ENCODE measurements around the gene NOTO.

The NOTO gene

DNA sequence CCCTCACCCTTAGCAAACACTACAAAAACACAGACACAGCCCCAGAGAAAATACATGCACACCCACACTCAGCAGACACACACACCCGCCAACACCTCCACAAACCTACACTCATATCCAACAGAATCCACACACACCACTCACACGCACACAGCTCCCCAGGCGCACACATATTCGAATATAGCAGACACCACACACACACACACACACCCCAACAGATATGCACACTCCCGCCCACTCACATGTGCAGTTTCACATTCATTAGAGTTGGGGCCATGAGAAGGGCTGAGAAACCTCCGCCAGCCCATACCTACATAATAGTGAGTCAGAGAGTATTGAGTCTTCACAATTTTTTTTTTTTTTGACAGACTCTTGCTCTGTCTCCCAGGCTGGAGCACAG, 29.4 kb upstream of the NOTO start:
- Mint-ChIP-seq H3K36me3 (ENCODE audit: low read depth) (no peaks in the 10 kb centered on the region), H3K4me3 (no peak overlapping the region), H3K9me3 (no peaks in the 10 kb centered on the region), H3K27ac (no peak overlapping the region), H3K27me3 (ENCODE audit: low read depth, poor library complexity) (peaks cover 66% of the 10 kb centered on the region), H3K4me1 (peaks cover 28% of the 10 kb centered on the region)
- no peak for DNase-seq
- TF ChIP-seq, protein P1, sequence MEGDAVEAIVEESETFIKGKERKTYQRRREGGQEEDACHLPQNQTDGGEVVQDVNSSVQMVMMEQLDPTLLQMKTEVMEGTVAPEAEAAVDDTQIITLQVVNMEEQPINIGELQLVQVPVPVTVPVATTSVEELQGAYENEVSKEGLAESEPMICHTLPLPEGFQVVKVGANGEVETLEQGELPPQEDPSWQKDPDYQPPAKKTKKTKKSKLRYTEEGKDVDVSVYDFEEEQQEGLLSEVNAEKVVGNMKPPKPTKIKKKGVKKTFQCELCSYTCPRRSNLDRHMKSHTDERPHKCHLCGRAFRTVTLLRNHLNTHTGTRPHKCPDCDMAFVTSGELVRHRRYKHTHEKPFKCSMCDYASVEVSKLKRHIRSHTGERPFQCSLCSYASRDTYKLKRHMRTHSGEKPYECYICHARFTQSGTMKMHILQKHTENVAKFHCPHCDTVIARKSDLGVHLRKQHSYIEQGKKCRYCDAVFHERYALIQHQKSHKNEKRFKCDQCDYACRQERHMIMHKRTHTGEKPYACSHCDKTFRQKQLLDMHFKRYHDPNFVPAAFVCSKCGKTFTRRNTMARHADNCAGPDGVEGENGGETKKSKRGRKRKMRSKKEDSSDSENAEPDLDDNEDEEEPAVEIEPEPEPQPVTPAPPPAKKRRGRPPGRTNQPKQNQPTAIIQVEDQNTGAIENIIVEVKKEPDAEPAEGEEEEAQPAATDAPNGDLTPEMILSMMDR (IDR thresholded peaks at IDR 0.05), result no peak

DNA sequence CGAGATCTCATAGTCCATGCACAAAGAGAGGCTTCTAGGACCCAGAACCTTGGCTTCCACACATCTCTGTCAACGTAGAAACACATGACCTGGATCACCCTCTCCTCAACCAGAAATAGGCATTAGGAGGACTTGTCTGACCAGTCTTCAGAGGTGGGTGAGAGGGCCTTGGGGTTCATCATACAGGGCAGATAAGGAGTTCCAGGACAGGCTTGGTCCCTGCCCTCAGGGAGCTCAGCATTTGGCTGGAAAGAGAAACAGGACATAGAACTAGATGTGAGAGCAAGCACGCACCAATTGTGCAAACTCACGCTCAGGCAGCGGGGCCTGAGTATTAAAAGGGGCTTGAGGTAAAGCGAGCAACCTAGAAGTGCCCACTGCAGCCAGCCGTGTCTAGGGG, 28.6 kb upstream of the NOTO start:
- DNase-seq, result no peak
- Mint-ChIP-seq H3K9me3 (no peaks in the 10 kb centered on the region), H3K27ac (no peak overlapping the region), H3K36me3 (ENCODE audit: low read depth) (no peaks in the 10 kb centered on the region), H3K4me1 (peaks cover 28% of the 10 kb centered on the region), H3K27me3 (ENCODE audit: low read depth, poor library complexity) (peaks cover 70% of the 10 kb centered on the region), H3K4me3 (no peak overlapping the region)
- TF ChIP-seq, protein P1 (IDR thresholded peaks at IDR 0.05), result no peak

DNA sequence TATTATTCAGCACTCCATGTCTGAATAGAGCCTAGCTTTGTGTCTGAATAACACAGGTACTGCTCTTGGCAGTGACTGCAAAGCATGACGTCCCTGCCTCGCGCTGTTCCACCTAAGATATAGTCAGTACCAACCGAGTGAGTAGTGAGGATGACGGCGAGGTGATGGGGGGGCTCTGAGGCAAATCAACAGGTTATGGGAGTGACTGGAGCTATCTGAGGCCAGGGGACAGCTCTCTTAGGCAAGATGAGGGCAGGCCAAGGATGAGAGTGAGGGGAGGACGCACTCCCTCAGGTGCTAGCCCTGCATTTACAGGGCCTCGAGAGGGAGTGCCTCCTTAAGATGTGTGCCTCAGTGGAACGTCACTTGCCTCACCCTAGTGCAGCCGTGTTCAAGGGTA, 28.1 kb upstream of the NOTO start:
- TF ChIP-seq, protein P1 (IDR thresholded peaks at IDR 0.05), result no peak
- H3K4me3 Mint-ChIP-seq, result no peak overlapping the region
- no peak for DNase-seq
- H3K4me1 Mint-ChIP-seq, result peaks cover 28% of the 10 kb centered on the region
- peaks cover 75% of the 10 kb centered on the region for H3K27me3 Mint-ChIP-seq (ENCODE audit: low read depth, poor library complexity)
- H3K9me3 Mint-ChIP-seq, result no peaks in the 10 kb centered on the region
- no peak overlapping the region for H3K27ac Mint-ChIP-seq
- H3K36me3 Mint-ChIP-seq (ENCODE audit: low read depth), result no peaks in the 10 kb centered on the region

DNA sequence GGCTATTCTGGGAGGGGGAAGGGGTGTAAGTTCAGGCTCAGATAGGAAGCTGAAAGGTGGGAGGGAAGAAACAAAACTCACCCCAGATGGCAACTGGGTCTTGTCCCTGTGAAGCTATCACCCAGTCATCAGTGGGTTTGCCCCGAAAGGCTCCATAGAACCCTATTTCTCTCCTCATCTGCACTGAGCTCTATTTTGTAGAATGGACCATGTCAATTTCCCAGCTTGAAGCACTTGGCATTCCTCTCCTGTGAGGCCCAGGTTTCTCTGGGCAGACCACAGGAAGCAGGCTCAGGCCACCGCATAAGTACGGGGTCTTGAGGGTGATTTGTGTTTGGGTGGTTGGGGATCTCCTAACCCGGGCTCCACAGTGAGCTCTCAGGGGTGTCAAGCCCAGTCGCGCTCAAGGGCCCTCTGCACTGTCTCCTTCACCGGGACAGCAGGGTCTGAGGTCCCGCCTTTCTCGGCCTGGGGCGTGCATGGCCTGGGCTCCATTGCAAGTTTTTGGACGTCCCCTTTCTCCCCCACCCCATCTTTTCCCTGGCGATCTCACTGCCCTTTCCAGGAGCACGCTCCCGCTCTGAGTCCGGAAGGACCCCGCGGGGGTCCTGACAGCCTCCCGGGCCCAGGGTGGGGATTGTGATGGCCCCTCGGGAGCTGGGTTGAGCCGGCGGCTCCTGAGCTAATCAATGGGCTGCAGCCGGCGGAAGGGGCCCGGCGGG, 27.3 kb upstream of the NOTO start:
- peak overlapping the region; percentile 58 for H3K4me3 Mint-ChIP-seq
- DNase-seq, result no peak
- TF ChIP-seq, protein P1 (IDR thresholded peaks at IDR 0.05), result no peak
- no peaks in the 10 kb centered on the region for H3K36me3 Mint-ChIP-seq (ENCODE audit: low read depth)
- peaks cover 84% of the 10 kb centered on the region for H3K27me3 Mint-ChIP-seq (ENCODE audit: low read depth, poor library complexity)
- no peak overlapping the region for H3K27ac Mint-ChIP-seq
- no peaks in the 10 kb centered on the region for H3K9me3 Mint-ChIP-seq
- H3K4me1 Mint-ChIP-seq, result peaks cover 28% of the 10 kb centered on the region

DNA sequence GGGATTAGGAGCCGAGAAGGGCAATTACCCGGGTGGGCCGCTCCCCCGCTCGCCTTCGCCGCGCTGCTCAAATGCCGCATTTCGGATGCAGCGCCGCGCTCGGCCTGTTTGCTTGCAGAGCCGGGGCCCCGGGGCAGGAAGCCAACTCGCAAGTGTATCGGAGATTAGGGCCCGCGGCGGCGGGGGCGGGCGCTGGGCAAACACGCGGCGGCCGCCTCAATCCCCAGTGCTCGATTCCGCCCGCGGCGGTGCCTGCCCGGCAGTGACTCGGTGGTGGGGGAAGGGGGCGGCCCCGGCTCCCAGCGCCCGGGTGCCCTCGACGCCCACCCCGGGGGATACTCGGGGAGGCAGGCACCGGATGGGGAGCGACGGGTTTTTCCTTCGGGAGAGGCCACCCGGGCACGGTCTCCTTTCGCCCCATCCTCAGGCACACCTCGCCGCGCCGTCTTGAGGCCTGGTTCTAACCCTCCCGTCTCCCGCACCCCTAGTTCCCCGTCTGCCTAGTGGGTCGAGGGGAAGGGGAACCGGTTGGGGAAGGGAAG, 26.6 kb upstream of the NOTO start:
- Mint-ChIP-seq H3K36me3 (ENCODE audit: low read depth) (no peaks in the 10 kb centered on the region), H3K27ac (no peak overlapping the region), H3K4me3 (peak overlapping the region; percentile 58), H3K27me3 (ENCODE audit: low read depth, poor library complexity) (peaks cover 88% of the 10 kb centered on the region), H3K9me3 (no peaks in the 10 kb centered on the region), H3K4me1 (peaks cover 28% of the 10 kb centered on the region)
- DNase-seq, result peak; percentile 79
- TF ChIP-seq, protein P1 (IDR thresholded peaks at IDR 0.05), result no peak

All from nephron progenitor cell (in vitro differentiated cells).